GM12865 (cell line): ENCODE data around the gene HDAC11.

Source experiments
- DNase-seq: peaks from one replicate; pipeline ENCODE4 v3.0.0; 2010; ENCODE audit warnings: low read depth
- H3K4me3 ChIP-seq: 2 replicates; pipeline ENCODE4 v1.5.1; 2011; ENCODE audit warnings: mild to moderate bottlenecking, low read depth, low read length, control low read depth
- TF ChIP-seq, protein P1 (sequence below): IDR thresholded peaks from 2 replicates; pipeline ENCODE4 v1.5.1; 2011; ENCODE audit warnings: low read length, control low read depth, low read depth, inconsistent platforms; ENCODE audit not compliant: insufficient read depth; ENCODE audit errors: missing control alignments

Gene HDAC11

DNA sequence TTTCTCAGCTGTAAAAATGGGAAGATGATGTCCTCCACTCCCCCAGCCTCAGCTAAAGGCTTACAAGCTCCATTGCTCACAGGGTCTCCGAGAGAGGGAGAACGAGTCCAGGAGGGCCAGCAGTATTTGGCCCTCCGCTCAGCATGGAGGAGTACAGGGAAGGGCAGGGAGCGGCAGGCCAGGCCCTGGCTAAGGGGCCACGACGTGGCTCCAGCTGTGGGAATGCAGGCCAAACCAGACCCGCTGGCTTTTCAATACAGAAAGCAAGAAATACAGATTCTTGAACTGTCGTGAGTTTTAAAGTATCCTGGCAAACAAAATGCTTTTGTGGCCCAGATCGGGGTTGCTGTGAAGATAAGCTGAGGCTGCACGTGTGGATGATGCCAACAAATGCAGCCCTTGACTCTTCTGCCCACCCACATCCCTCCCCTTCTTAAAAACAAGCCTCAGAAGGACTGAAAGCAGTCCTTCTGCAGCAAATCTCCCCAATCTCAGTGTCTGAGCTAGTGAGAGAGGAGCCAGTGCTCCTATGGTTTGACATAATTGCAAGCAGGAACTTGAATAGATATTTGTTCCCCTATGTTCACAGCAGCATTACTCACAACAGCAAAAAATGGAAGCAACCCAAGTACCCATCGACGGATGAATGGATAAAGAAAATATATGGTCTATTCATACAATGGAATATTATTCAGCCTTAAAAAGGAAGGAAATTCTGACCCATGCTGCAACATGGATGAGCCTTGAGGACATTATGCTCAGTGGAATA is 50.3 kb downstream of the HDAC11 start:
- H3K4me3 ChIP-seq, result no peak overlapping the region
- TF ChIP-seq, protein P1, sequence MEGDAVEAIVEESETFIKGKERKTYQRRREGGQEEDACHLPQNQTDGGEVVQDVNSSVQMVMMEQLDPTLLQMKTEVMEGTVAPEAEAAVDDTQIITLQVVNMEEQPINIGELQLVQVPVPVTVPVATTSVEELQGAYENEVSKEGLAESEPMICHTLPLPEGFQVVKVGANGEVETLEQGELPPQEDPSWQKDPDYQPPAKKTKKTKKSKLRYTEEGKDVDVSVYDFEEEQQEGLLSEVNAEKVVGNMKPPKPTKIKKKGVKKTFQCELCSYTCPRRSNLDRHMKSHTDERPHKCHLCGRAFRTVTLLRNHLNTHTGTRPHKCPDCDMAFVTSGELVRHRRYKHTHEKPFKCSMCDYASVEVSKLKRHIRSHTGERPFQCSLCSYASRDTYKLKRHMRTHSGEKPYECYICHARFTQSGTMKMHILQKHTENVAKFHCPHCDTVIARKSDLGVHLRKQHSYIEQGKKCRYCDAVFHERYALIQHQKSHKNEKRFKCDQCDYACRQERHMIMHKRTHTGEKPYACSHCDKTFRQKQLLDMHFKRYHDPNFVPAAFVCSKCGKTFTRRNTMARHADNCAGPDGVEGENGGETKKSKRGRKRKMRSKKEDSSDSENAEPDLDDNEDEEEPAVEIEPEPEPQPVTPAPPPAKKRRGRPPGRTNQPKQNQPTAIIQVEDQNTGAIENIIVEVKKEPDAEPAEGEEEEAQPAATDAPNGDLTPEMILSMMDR, result no peak
- DNase-seq, result no peak

DNA sequence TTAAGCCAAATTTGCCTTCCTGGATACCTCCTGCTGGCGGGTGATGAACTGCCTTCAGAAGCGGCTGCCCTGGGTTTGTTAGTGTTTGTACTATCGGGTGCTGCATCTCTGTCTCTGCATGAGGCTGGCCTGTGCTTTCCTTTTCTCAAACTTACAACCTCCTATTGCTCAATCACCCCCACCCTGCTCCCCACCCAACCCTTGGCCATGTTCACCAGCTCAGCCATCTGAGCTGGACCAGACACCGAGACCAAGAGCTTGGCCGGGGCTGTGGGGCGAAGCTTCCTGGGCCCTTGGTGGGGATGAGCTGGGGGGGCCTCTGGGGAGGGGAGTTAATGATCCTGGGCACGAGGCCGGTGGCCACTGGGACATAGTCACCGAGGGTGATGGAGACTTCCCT is 52.0 kb downstream of the HDAC11 start:
- TF ChIP-seq, protein P1, result no peak
- no peak overlapping the region for H3K4me3 ChIP-seq
- DNase-seq, result no peak

DNA sequence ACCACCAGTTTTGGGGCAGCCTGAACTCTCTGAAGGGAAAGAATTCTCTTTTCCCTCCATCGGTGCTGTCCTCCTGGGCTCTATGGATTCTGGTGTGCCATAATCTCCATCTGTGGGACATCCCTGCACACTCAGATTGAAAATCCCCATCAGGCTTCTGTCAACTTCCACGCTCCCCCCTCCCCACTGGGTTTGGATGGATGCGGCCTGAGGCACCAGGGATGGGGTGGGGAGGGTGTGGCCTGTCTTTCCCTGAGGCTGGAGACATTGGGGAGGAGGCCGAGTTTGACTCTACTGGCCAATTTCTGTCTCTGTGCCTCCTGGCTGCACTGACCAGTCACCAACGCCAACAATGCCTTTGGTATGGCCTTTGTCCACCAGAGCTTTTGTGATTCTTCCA is 52.5 kb downstream of the HDAC11 start:
- TF ChIP-seq, protein P1, result no peak
- no peak for DNase-seq
- H3K4me3 ChIP-seq, result no peak overlapping the region

DNA sequence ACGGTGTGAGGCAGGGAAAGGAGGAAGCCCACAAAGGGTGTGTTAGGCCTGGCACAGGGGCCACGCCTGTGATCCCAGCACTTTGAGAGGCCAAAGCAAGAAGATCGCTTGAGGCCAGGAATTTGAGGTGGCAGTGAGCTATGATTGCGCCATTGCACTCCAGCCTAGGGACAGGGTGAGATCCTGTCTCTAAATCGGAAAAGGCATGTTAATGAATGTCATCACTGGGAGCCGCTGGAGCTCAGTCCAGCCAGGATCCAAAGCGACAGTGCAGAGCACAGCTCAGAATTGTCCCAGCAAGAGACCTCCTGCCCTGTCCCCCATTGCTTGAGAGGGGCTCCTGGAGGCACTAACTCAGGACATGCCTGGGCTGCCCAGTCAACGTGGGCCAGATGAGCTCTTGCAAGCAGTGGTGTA is 53.8 kb downstream of the HDAC11 start:
- TF ChIP-seq, protein P1, result no peak
- no peak for DNase-seq
- H3K4me3 ChIP-seq, result no peak overlapping the region

DNA sequence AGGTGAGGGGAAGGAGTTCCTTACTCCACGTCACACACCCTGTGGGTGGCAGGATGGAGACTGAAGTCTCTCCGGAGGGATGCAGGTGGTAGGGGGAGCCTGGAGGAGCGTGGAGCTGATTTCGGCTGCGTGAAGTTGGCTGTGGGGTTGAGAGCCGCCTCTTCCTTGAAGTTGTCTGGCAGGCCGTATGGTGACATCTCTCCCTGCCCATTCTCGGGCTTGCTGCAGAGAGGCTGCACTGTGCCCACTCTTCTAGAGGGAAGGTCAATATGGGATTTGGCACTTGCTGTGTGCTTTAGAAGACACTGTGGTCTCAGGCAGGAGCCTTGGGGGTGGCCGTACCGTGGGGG is 55.4 kb downstream of the HDAC11 start:
- TF ChIP-seq, protein P1, result no peak
- no peak overlapping the region for H3K4me3 ChIP-seq

DNA sequence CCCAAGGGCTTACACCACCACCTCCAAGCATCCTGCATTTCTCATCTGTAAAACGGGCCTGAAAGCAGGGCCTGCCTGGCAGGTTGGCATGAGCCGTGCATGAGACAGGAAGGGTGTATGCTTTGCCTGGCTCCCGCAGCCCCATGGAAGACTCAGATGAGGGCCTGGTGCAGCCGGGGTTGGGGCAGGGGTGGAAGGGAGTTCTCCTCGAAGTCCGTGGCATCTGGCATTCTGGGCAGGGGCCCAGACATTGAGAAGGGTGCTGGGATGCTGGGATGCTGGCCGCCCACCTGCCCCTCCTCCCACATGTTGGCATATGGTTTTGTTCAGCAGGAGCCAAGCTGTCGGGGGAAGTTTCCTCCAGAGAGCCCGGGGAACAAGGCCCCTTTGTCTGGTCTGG is 55.8 kb downstream of the HDAC11 start:
- TF ChIP-seq, protein P1, result no peak
- no peak overlapping the region for H3K4me3 ChIP-seq
- no peak for DNase-seq

More for the DNA sequence above, 55.4 kb downstream of the HDAC11 start:
- no peak for DNase-seq

DNA sequence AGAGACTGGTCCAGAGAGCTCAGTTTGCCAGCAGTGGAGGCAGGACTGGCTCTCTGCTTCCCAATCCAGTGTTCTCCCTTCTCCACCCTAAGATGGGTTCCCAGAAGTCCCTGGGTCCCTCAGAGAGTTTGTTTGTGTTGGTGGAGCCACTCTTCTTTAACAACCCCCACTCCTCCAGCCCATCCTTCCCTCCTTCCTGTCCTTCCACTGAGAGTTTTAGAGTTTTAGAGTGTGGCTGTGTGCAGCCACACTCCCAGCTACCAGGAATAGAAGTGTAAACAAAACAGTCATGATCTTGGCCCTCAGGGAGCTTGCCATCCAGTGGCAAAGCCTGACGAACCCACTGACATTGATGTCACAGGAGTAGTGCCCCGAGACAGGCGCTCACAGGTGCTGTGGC is 56.3 kb downstream of the HDAC11 start:
- no peak for DNase-seq
- no peak overlapping the region for H3K4me3 ChIP-seq
- TF ChIP-seq, protein P1, result no peak
